ENCODE results near the gene KLHL10.
A peak's percentile ranks its signal among the peaks of the same experiment; 100 is the strongest.

The KLHL10 gene

GRCh38 chr17:41864836-41865595 lies 27.4 kb downstream of the KLHL10 start, which contains the start of gene KLHL11:
Gene KLHL11 (minus strand): TSS chr17:41865423. CDS start chr17:41865370, 53 bp downstream.
- H4K20me1 ChIP-seq (ENCODE audit: insufficient read depth, low read length) = peaks cover 4% of the 10 kb centered on the region; the same call in 1 of the 2 replicates

GRCh38 chr17:41865596-41865893 lies 27.9 kb downstream of the KLHL10 start:
- Histone ChIP-seq H3K27ac (ENCODE audit: low read depth, low read length, poor library complexity, severe bottlenecking) (peak overlapping the region; percentile 34), H3K9me2 (ENCODE audit: low read depth, low read length) (no peaks in the 10 kb centered on the region), H3K4me3 (ENCODE audit: low read depth, low read length, poor library complexity, severe bottlenecking) (peak overlapping the region; percentile 93), H3K9me3 (ENCODE audit: low read length) (no peaks in the 10 kb centered on the region), H3K79me2 (ENCODE audit: insufficient read depth, low read length) (peaks cover 39% of the 10 kb centered on the region), H3F3A (ENCODE audit: insufficient read depth, low read length) (no peaks in the 10 kb centered on the region; the same call in 1 of the 2 replicates), H3K36me3 (ENCODE audit: insufficient read depth, low read length) (peaks cover 36% of the 10 kb centered on the region), H3K4me1 (ENCODE audit: insufficient read depth, low read length, severe bottlenecking) (peaks cover 27% of the 10 kb centered on the region), H4K20me1 (ENCODE audit: insufficient read depth, low read length) (peaks cover 4% of the 10 kb centered on the region; the same call in 1 of the 2 replicates), H3K4me2 (ENCODE audit: low read length) (peak overlapping the region; percentile 99), H3K9ac (ENCODE audit: low read length) (peak overlapping the region; percentile 94; the same call in 1 of the 2 replicates), H2AFZ (ENCODE audit: low read length) (no peak overlapping the region), H3K27me3 (ENCODE audit: insufficient read depth, low read length) (no peaks in the 10 kb centered on the region)
- TF ChIP-seq, protein P1, sequence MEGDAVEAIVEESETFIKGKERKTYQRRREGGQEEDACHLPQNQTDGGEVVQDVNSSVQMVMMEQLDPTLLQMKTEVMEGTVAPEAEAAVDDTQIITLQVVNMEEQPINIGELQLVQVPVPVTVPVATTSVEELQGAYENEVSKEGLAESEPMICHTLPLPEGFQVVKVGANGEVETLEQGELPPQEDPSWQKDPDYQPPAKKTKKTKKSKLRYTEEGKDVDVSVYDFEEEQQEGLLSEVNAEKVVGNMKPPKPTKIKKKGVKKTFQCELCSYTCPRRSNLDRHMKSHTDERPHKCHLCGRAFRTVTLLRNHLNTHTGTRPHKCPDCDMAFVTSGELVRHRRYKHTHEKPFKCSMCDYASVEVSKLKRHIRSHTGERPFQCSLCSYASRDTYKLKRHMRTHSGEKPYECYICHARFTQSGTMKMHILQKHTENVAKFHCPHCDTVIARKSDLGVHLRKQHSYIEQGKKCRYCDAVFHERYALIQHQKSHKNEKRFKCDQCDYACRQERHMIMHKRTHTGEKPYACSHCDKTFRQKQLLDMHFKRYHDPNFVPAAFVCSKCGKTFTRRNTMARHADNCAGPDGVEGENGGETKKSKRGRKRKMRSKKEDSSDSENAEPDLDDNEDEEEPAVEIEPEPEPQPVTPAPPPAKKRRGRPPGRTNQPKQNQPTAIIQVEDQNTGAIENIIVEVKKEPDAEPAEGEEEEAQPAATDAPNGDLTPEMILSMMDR (IDR thresholded peaks at IDR 0.05; ENCODE audit: low read length) = no peak

More at GRCh38 chr17:41864836-41865595, 27.4 kb downstream of the KLHL10 start, which contains the start of gene KLHL11:
- Histone ChIP-seq H3K9ac (ENCODE audit: low read length) (peak within 1 kb of the TSS; percentile 94), H3K79me2 (ENCODE audit: insufficient read depth, low read length) (peaks cover 44% of the 10 kb centered on the region), H3K4me3 (ENCODE audit: low read depth, low read length, poor library complexity, severe bottlenecking) (peak within 1 kb of the TSS; percentile 93), H3K4me1 (ENCODE audit: insufficient read depth, low read length, severe bottlenecking) (peaks cover 27% of the 10 kb centered on the region), H3K27ac (ENCODE audit: low read depth, low read length, poor library complexity, severe bottlenecking) (peak within 1 kb of the TSS; percentile 69), H3K4me2 (ENCODE audit: low read length) (peak within 1 kb of the TSS; percentile 99), H3K9me3 (ENCODE audit: low read length) (no peaks in the 10 kb centered on the region), H3K27me3 (ENCODE audit: insufficient read depth, low read length) (no peaks in the 10 kb centered on the region), H3K36me3 (ENCODE audit: insufficient read depth, low read length) (peaks cover 31% of the 10 kb centered on the region), H3K9me2 (ENCODE audit: low read depth, low read length) (no peaks in the 10 kb centered on the region), H2AFZ (ENCODE audit: low read length) (0 out of 2 replicates have a peak within 1 kb of the TSS, but pooled peaks have one; percentile 12), H3F3A (ENCODE audit: insufficient read depth, low read length) (no peaks in the 10 kb centered on the region; the same call in 1 of the 2 replicates)
- TF ChIP-seq, protein P1 (IDR thresholded peaks at IDR 0.05; ENCODE audit: low read length) = no peak; the same call in 1 of the 2 replicates
- no peak for TF ChIP-seq EZH2 (IDR thresholded peaks at IDR 0.05; ENCODE audit: borderline replicate concordance, low read length)

GRCh38 chr17:41868568-41868967 lies 30.9 kb downstream of the KLHL10 start:
- H3K4me3 ChIP-seq (ENCODE audit: low read depth, low read length, poor library complexity, severe bottlenecking) = no peak overlapping the region
- H3F3A ChIP-seq (ENCODE audit: insufficient read depth, low read length) = no peaks in the 10 kb centered on the region; the same call in 1 of the 2 replicates
- TF ChIP-seq, protein P1 (IDR thresholded peaks at IDR 0.05; ENCODE audit: low read length) = no peak
- TF ChIP-seq EZH2 (IDR thresholded peaks at IDR 0.05; ENCODE audit: borderline replicate concordance, low read length) = no peak
- no peak overlapping the region for H3K27ac ChIP-seq (ENCODE audit: low read depth, low read length, poor library complexity, severe bottlenecking)
- H3K9me2 ChIP-seq (ENCODE audit: low read depth, low read length) = no peaks in the 10 kb centered on the region
- H3K36me3 ChIP-seq (ENCODE audit: insufficient read depth, low read length) = peaks cover 65% of the 10 kb centered on the region
- peaks cover 4% of the 10 kb centered on the region; the same call in 1 of the 2 replicates for H4K20me1 ChIP-seq (ENCODE audit: insufficient read depth, low read length)
- H2AFZ ChIP-seq (ENCODE audit: low read length) = no peak overlapping the region
- H3K4me2 ChIP-seq (ENCODE audit: low read length) = no peak overlapping the region
- H3K9ac ChIP-seq (ENCODE audit: low read length) = no peak overlapping the region
- peaks cover 12% of the 10 kb centered on the region for H3K79me2 ChIP-seq (ENCODE audit: insufficient read depth, low read length)
- peaks cover 11% of the 10 kb centered on the region for H3K4me1 ChIP-seq (ENCODE audit: insufficient read depth, low read length, severe bottlenecking)
- H3K9me3 ChIP-seq (ENCODE audit: low read length) = no peaks in the 10 kb centered on the region
- H3K27me3 ChIP-seq (ENCODE audit: insufficient read depth, low read length) = no peaks in the 10 kb centered on the region
